ENCODE results near the gene WDR62. TPM values are rescaled to one million over a fixed set of nuclear protein-coding genes. Genes with fewer than 3 reads are reported as not detected.

The WDR62 gene
- total RNA-seq, 1 experiment from 2014 or later, result 51.4 TPM

DNA sequence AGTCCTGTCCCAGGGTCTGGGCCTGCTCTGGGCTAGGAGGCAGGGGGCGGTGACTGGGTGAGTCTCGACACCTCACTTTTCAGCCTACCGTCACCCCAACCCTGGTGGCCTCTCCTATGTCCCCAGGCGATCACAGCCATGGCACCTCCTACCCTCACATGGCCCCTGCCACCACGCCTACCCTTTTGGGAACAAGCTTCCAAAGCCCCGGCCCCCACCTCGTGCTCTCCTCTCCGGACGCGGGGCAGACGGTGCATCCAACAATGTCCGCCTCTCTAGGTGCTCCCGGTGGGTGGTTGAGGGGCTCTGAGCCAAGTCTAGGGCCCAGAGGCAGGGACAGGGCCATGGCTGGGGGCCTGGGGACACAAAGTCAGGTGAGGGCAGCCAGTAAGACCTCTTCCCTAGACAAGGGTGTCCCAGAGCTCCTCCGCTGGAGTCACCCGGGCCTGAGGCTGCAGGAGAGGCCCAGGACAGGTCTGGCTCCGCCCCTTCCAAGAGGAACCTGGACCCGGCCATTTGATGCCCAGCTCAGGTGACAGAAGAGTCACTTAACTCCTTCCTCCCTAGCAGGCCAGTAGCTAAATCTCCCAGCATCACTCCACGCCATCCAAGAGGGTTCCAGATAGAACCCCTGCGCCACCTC, 46.2 kb upstream of the WDR62 start, which contains the start of gene SYNE4:
SYNE4 (minus strand) TSS at position 478 of the 643 bp plus-strand sequence; CDS start at position 346, 132 bp downstream.
- Histone ChIP-seq H3K36me3 (ENCODE audit: control insufficient read depth, insufficient read depth, low read length) (no peaks in the 10 kb centered on the region), H3K4me1 (ENCODE audit: control insufficient read depth, insufficient read depth, low read length) (peaks cover 15% of the 10 kb centered on the region; the same call in 1 of the 2 replicates), H3K9me3 (ENCODE audit: control insufficient read depth, insufficient read depth, low read depth, low read length) (no peaks in the 10 kb centered on the region), H3K27ac (ENCODE audit: low read length) (peak within 1 kb of the TSS; percentile 71), H3K4me3 (ENCODE audit: low read depth in 2 of 2, low read length in 2 of 2) (peak within 1 kb of the TSS; percentile 46 to 64), H3K27me3 (ENCODE audit: control insufficient read depth, insufficient read depth, low read length) (no peaks in the 10 kb centered on the region)
- ATAC-seq (peak; percentile 29; the same call in 1 of the 2 replicates), DNase-seq (ENCODE audit: low read depth, low spot score) (no peak)
- ChIA-PET POLR2A (no interaction called here), CTCF (no interaction called here)
- no TSS peak for BruUV-seq (replicated peaks)
- intact Hi-C loops (cut with micrococcal nuclease; ENCODE audit: unreplicated experiment) (no loop called here), in situ Hi-C loops (cut with HindIII; ENCODE audit: low pct_unique_long_range_greater_than_20kb, low sequenced_read_pairs) (no loop called here)
- TF ChIP-seq, protein P1, sequence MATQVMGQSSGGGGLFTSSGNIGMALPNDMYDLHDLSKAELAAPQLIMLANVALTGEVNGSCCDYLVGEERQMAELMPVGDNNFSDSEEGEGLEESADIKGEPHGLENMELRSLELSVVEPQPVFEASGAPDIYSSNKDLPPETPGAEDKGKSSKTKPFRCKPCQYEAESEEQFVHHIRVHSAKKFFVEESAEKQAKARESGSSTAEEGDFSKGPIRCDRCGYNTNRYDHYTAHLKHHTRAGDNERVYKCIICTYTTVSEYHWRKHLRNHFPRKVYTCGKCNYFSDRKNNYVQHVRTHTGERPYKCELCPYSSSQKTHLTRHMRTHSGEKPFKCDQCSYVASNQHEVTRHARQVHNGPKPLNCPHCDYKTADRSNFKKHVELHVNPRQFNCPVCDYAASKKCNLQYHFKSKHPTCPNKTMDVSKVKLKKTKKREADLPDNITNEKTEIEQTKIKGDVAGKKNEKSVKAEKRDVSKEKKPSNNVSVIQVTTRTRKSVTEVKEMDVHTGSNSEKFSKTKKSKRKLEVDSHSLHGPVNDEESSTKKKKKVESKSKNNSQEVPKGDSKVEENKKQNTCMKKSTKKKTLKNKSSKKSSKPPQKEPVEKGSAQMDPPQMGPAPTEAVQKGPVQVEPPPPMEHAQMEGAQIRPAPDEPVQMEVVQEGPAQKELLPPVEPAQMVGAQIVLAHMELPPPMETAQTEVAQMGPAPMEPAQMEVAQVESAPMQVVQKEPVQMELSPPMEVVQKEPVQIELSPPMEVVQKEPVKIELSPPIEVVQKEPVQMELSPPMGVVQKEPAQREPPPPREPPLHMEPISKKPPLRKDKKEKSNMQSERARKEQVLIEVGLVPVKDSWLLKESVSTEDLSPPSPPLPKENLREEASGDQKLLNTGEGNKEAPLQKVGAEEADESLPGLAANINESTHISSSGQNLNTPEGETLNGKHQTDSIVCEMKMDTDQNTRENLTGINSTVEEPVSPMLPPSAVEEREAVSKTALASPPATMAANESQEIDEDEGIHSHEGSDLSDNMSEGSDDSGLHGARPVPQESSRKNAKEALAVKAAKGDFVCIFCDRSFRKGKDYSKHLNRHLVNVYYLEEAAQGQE (IDR thresholded peaks at IDR 0.05; ENCODE audit: insufficient read depth in 1 of 2, low read depth in 2 of 2, low read length in 1 of 2), result no peak
- TF ChIP-seq TCF7L2 (IDR thresholded peaks at IDR 0.05; ENCODE audit: low read depth, low read length) (no peak), POLR2AphosphoS5 (IDR thresholded peaks at IDR 0.05; ENCODE audit: low read depth, low read length) (no peak), SIN3A (IDR thresholded peaks at IDR 0.05; ENCODE audit: borderline replicate concordance, insufficient read depth, low read depth, low read length) (no peak)
- TF ChIP-seq, protein P2, sequence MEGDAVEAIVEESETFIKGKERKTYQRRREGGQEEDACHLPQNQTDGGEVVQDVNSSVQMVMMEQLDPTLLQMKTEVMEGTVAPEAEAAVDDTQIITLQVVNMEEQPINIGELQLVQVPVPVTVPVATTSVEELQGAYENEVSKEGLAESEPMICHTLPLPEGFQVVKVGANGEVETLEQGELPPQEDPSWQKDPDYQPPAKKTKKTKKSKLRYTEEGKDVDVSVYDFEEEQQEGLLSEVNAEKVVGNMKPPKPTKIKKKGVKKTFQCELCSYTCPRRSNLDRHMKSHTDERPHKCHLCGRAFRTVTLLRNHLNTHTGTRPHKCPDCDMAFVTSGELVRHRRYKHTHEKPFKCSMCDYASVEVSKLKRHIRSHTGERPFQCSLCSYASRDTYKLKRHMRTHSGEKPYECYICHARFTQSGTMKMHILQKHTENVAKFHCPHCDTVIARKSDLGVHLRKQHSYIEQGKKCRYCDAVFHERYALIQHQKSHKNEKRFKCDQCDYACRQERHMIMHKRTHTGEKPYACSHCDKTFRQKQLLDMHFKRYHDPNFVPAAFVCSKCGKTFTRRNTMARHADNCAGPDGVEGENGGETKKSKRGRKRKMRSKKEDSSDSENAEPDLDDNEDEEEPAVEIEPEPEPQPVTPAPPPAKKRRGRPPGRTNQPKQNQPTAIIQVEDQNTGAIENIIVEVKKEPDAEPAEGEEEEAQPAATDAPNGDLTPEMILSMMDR (IDR thresholded peaks at IDR 0.05), result no peak

DNA sequence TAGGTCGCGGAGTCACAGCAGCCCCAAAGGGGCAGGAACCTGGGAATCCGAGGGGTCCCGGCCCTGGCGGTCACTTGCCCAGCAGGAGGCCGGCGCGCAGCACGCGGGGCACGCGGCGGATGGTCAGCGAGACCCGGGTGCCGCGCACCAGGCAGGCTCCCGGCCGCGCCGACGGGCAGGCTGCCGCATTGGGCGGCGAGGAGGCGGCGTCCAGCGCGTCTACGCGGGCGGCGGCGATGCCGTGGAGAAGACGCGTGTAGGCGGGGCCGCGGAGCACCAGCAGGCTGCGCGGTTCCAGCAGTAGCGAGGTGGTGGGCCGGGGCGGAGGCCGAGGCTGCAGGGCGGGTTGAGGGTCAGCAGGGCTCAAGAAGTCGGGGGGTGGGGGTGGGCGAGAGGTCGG, 45.5 kb upstream of the WDR62 start:
- TF ChIP-seq POLR2AphosphoS5 (IDR thresholded peaks at IDR 0.05; ENCODE audit: low read depth, low read length), result no peak; the same call in 1 of the 2 replicates
- TF ChIP-seq, protein P1 (IDR thresholded peaks at IDR 0.05; ENCODE audit: insufficient read depth in 1 of 2, low read depth in 2 of 2, low read length in 1 of 2), result 0 out of 4 replicates have a peak, but pooled peaks of 1 of the 2 experiments have one; percentile 9
- in situ Hi-C loops (cut with HindIII; ENCODE audit: low pct_unique_long_range_greater_than_20kb, low sequenced_read_pairs), result no loop called here
- peak overlapping the region; percentile 46 to 64 for H3K4me3 ChIP-seq (ENCODE audit: low read depth in 2 of 2, low read length in 2 of 2)
- no peaks in the 10 kb centered on the region for H3K36me3 ChIP-seq (ENCODE audit: control insufficient read depth, insufficient read depth, low read length)
- ChIA-PET POLR2A (no interaction called here), CTCF (no interaction called here)
- H3K9me3 ChIP-seq (ENCODE audit: control insufficient read depth, insufficient read depth, low read depth, low read length), result no peaks in the 10 kb centered on the region
- intact Hi-C loops (cut with micrococcal nuclease; ENCODE audit: unreplicated experiment), result no loop called here
- H3K27ac ChIP-seq (ENCODE audit: low read length), result peak overlapping the region; percentile 71
- ATAC-seq, result peak; percentile 80
- no TSS peak for BruUV-seq (replicated peaks)
- H3K4me1 ChIP-seq (ENCODE audit: control insufficient read depth, insufficient read depth, low read length), result peaks cover 16% of the 10 kb centered on the region; the same call in 1 of the 2 replicates
- no peaks in the 10 kb centered on the region for H3K27me3 ChIP-seq (ENCODE audit: control insufficient read depth, insufficient read depth, low read length)
- no peak for DNase-seq (ENCODE audit: low read depth, low spot score)
